ENCODE measurements around the gene SMIM13.

DNA sequence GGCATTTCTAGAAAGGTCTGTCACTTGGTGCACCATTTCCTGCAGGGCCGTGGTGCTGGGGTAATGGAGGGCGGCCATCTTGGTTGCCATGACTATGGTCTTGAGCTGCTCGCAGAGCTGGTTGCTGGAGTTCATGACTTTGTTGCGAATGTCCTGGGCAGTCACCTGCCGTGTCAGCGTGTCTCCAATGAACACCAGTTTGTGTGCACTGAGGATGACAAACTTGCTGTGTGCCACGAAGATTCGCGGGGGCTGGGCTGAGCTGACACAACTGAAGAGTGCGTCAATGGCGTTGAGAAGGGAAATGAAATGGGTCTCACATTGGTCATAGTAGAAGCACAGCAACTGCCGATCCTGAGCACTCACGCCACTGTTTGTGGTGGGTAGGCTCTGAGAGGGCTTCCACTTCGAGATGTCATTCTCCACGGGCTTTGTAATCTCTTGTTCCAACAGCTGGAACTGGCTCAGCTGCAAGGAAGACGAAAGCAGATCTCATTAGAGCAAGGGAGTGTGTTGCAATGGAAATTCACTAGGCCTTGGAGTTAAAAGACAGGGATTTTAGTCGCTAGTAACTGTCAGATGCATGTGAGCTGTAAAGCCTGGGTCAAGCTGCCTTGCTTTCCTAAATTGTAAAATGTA is 91.7 kb downstream of the SMIM13 start:
- TF ChIP-seq, protein P1, sequence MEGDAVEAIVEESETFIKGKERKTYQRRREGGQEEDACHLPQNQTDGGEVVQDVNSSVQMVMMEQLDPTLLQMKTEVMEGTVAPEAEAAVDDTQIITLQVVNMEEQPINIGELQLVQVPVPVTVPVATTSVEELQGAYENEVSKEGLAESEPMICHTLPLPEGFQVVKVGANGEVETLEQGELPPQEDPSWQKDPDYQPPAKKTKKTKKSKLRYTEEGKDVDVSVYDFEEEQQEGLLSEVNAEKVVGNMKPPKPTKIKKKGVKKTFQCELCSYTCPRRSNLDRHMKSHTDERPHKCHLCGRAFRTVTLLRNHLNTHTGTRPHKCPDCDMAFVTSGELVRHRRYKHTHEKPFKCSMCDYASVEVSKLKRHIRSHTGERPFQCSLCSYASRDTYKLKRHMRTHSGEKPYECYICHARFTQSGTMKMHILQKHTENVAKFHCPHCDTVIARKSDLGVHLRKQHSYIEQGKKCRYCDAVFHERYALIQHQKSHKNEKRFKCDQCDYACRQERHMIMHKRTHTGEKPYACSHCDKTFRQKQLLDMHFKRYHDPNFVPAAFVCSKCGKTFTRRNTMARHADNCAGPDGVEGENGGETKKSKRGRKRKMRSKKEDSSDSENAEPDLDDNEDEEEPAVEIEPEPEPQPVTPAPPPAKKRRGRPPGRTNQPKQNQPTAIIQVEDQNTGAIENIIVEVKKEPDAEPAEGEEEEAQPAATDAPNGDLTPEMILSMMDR (IDR thresholded peaks at IDR 0.05; ENCODE audit: low read depth, low read length): no peak
- TF ChIP-seq EZH2phosphoT487 (IDR thresholded peaks at IDR 0.05; ENCODE audit: low read depth): no peak
